ENCODE data around the gene CYP3A7. TPM values are rescaled to one million over a fixed set of nuclear protein-coding genes. Genes with fewer than 3 reads are reported as not detected.

CYP3A7 gene
- total and polyA plus RNA-seq, 2 of the 4 experiments (the other 2 are of a cell fraction) = not detected

DNA sequence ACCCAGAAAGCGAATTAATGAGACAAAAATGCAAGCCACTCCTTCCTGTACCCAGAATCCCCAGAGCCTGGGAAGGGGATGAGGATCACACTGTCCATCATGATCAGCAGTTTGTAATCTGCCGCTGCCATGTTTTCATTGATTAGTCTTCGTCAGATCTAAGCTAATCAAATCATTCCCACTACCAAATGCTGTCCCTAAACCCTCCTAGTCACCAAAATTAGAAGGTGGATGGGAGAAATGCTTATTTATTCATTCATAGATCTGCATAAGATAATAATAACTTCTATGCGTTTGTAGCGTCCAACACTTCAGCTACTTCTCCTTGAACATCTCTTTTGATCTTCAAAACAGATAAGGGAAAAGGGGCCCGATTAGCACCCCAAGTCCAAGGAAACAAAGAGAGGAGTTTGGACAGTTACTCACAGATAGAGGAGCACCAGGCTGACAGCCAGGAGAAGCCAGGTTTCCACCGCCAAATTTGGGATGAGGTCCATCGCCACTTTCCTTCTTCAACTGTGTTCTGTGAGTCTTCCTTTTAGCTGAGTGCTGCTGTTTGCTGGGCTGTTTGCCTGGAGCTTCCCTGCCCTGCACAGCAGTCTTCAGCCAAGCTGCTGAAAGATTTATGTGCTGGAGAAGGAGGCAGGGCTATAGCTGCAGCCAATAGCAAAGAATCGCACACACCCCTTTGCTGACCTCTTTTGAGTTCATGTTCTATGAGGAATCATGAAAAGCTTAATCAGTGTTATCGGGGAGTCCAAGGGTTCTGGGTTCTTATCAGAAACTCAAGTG is 55.4 kb downstream of the CYP3A7 start, which contains the start of gene CYP3A5:
Gene CYP3A5, minus strand, starts transcription at position 597 of the 792 bp plus-strand sequence. Its CDS starts 100 bp downstream, at position 497.
- intact Hi-C loops (cut with micrococcal nuclease) = no loop called here
- no peak within 1 kb of the TSS for H2AK5ac ChIP-seq (ENCODE audit: low read depth, low read length)
- no peak within 1 kb of the TSS for H3K9ac ChIP-seq (ENCODE audit: low read depth, low read length)
- in situ Hi-C loops (cut with MboI; ENCODE audit: low sequenced_read_pairs) = no loop called here
- dilution Hi-C loops (cut with HindIII; ENCODE audit: low sequenced_read_pairs, unreplicated experiment) = no loop called here
- no peak within 1 kb of the TSS for H3K23ac ChIP-seq (ENCODE audit: low read depth, low read length)
- no peak within 1 kb of the TSS for H2BK5ac ChIP-seq (ENCODE audit: low read depth, low read length, poor library complexity, severe bottlenecking)
- no peaks in the 10 kb centered on the region for H4K20me1 ChIP-seq (ENCODE audit: insufficient read depth, low read length)
- DNase-seq (no peak), ATAC-seq (ENCODE audit: low read depth) (peak; percentile 54)
- H3K4me2 ChIP-seq (ENCODE audit: low read depth, low read length) = no peak within 1 kb of the TSS
- H3K4me1 ChIP-seq (ENCODE audit: control insufficient read depth, insufficient read depth, low read length) = no peaks in the 10 kb centered on the region
- ChIA-PET CTCF (no interaction called here), POLR2A (ENCODE audit: unreplicated experiment) (no interaction called here)
- no peaks in the 10 kb centered on the region; the same call in 1 of the 2 replicates for H3K9me1 ChIP-seq (ENCODE audit: insufficient read depth, low read length)
- H4K8ac ChIP-seq (ENCODE audit: low read depth in 2 of 2, low read length in 2 of 2) = no peak within 1 kb of the TSS
- H3K14ac ChIP-seq (replicated peaks; ENCODE audit: low read depth, low read length) = no peak within 1 kb of the TSS
- H3K9me3 ChIP-seq (ENCODE audit: control insufficient read depth, insufficient read depth, low read length) = no peaks in the 10 kb centered on the region
- H2BK20ac ChIP-seq (ENCODE audit: low read depth, low read length) = no peak within 1 kb of the TSS
- WGBS, 2 experiments (ENCODE audit: extremely low coverage in 2 of 2, insufficient read length in 1 of 2) = no CpG with 5 or more reads among the region's 10 CpGs
- BruUV-seq (replicated peaks) = no TSS peak
- H3K79me1 ChIP-seq (ENCODE audit: low read depth in 1 of 2, low read length in 2 of 2) = no peaks in the 10 kb centered on the region
- no peak within 1 kb of the TSS for H3K27ac ChIP-seq (ENCODE audit: insufficient read depth, low read length)
- no peak within 1 kb of the TSS for H4K91ac ChIP-seq (ENCODE audit: insufficient read depth, low read depth, low read length)
- no peak within 1 kb of the TSS for H3K4me3 ChIP-seq (ENCODE audit: insufficient read depth, low read depth, low read length)
- TF ChIP-seq POLR2A (IDR thresholded peaks at IDR 0.05; ENCODE audit: low read depth, low read length) (no peak), RFX5 (IDR thresholded peaks at IDR 0.05; ENCODE audit: low read depth, low read length) (no peak), FOS (IDR thresholded peaks at IDR 0.05; ENCODE audit: low read depth, low read length) (no peak), RCOR1 (IDR thresholded peaks at IDR 0.05; ENCODE audit: insufficient replicate concordance, low read length) (no peak), MXI1 (IDR thresholded peaks at IDR 0.05; ENCODE audit: borderline replicate concordance, low read depth, low read length) (no peak), CHD1 (IDR thresholded peaks at IDR 0.05; ENCODE audit: low read depth, low read length) (no peak), NFE2L2 (IDR thresholded peaks at IDR 0.05; ENCODE audit: low read depth, low read length) (no peak)
- no peaks in the 10 kb centered on the region; the same call in 1 of the 2 replicates for H3K27me3 ChIP-seq (ENCODE audit: control insufficient read depth, insufficient read depth, low read length)
- H4K5ac ChIP-seq (ENCODE audit: low read depth, low read length) = no peak within 1 kb of the TSS
- H2BK120ac ChIP-seq (ENCODE audit: low read depth, low read length) = no peak within 1 kb of the TSS
- H2BK15ac ChIP-seq (ENCODE audit: low read depth, low read length) = no peak within 1 kb of the TSS
- no peak within 1 kb of the TSS for H2AFZ ChIP-seq (replicated peaks; ENCODE audit: low read length, poor library complexity)
- H3K4ac ChIP-seq (ENCODE audit: low read depth, low read length) = no peak within 1 kb of the TSS
- no peak within 1 kb of the TSS for H3K56ac ChIP-seq (ENCODE audit: extremely low read depth, insufficient read depth, low read length)
- no peak within 1 kb of the TSS for H2AK9ac ChIP-seq (replicated peaks; ENCODE audit: low read depth, low read length, poor library complexity)
- no peaks in the 10 kb centered on the region for H3K36me3 ChIP-seq (ENCODE audit: control insufficient read depth, insufficient read depth, low read length)
- no peak within 1 kb of the TSS for H3K18ac ChIP-seq (ENCODE audit: low read depth, low read length)

Measured in IMR-90 (cell line).